HepG2 (cell line): ENCODE measurements around the gene ATP13A2. TPM values are rescaled to one million over a fixed set of nuclear protein-coding genes. Genes with fewer than 3 reads are reported as not detected.

Experiments
- ATAC-seq: fragments of 200-7000 bp; cut with Tn5 transposase; 3 replicates; pipeline ENCODE4 v1.9.1; 2020; ENCODE audit warnings: mild to moderate bottlenecking, moderate library complexity
- BruUV-seq: library from RNA; stranded (reverse); fragments of 400-500 nt; replicated peaks from 2 replicates; lab custom pipeline; 2021; lab: Mats Ljungman, UMichigan
- CTCF ChIA-PET: fragments of 300-600 bp; formaldehyde crosslinking; extraction: SDS; loops from one replicate; lab custom pipeline; 2021; ENCODE audit warnings: low total read pairs, inconsistent platforms, low intra/inter-chr PET ratio; lab: Yijun Ruan, JAX
- POLR2A ChIA-PET: fragments of 350-600 bp; sonication (Branson Sonifier 250); formaldehyde crosslinking; loops from one replicate; lab custom pipeline; 2020; ENCODE audit warnings: antibody characterized with exemption, inconsistent platforms; lab: Yijun Ruan, JAX
- DNase-seq: peaks from one replicate; pipeline ENCODE4 v3.0.0-alpha.2; 2015; ENCODE audit warnings: low spot score
- FAIRE-seq: peaks from 3 replicates; lab custom pipeline; 2011; peaks lifted over from hg19 to GRCh38; lab: Jason Lieb, UNC
- H2AFZ ChIP-seq: one replicate; pipeline ENCODE4 v1.6.1; 2011; ENCODE audit warnings: low read length, inconsistent platforms
- H3K27ac ChIP-seq: fragments of 300-600 bp; 3 replicates; pipeline ENCODE4 v1.8.0; 2011; ENCODE audit warnings: mixed run types, mild to moderate bottlenecking, mixed read lengths, low read length, inconsistent platforms; ENCODE audit not compliant: insufficient read depth; ENCODE audit errors: extremely low read length
- H3K27me3 ChIP-seq, 2 experiments: fragments of 200-600 bp in 1 of 2; 2 replicates in 1 of 2; 3 replicates in 1 of 2; pipeline versions ENCODE4 v1.6.0 to v1.8.0; 2011; ENCODE audit warnings: low read length in 2 of 2, mild to moderate bottlenecking in 2 of 2, moderate library complexity in 2 of 2, inconsistent platforms in 1 of 2; ENCODE audit not compliant: insufficient read depth in 2 of 2, control insufficient read depth in 1 of 2
- H3K36me3 ChIP-seq, 2 experiments: fragments of 200-600 bp in 1 of 2; replicated peaks in 1 of 2; 2 replicates in 1 of 2; 3 replicates in 1 of 2; pipeline versions ENCODE4 v1.5.1 to v1.8.0; 2011; ENCODE audit warnings: low read length in 2 of 2, inconsistent platforms in 1 of 2; ENCODE audit not compliant: insufficient read depth in 2 of 2, control insufficient read depth in 1 of 2
- H3K4me1 ChIP-seq: 2 replicates; pipeline ENCODE4 v1.5.1; 2012; ENCODE audit warnings: low read length, inconsistent platforms; ENCODE audit not compliant: insufficient read depth
- H3K4me2 ChIP-seq: 2 replicates; pipeline ENCODE4 v1.6.0; 2011; ENCODE audit warnings: low read depth, low read length, inconsistent platforms
- H3K4me3 ChIP-seq, 3 experiments: fragments of 200-600 bp in 1 of 3; sonication (generic), shearing (Covaris generic) in 1 of 3; replicated peaks in 1 of 3; 2 replicates each; pipeline ENCODE4 v1.5.1; 2011 to 2016; ENCODE audit warnings: low read length in 3 of 3, inconsistent platforms in 2 of 3, low read depth in 2 of 3, mild to moderate bottlenecking in 2 of 3, control low read depth in 1 of 3, mixed read lengths in 1 of 3; ENCODE audit not compliant: insufficient read depth in 1 of 3
- H3K79me2 ChIP-seq: one replicate; pipeline ENCODE4 v1.6.1; 2011; ENCODE audit warnings: low read length, inconsistent platforms; ENCODE audit not compliant: insufficient read depth
- H3K9ac ChIP-seq: 2 replicates; pipeline ENCODE4 v1.6.0; 2011; ENCODE audit warnings: mild to moderate bottlenecking, low read depth, low read length, inconsistent platforms; ENCODE audit not compliant: insufficient read depth
- H3K9me3 ChIP-seq: 2 replicates; pipeline ENCODE4 v1.5.1; 2012; ENCODE audit warnings: mild to moderate bottlenecking, low read length
- H4K20me1 ChIP-seq: 2 replicates; pipeline ENCODE4 v1.6.0; 2011; ENCODE audit warnings: inconsistent platforms, mild to moderate bottlenecking, low read length, moderate library complexity; ENCODE audit not compliant: insufficient read depth
- CREB3 ChIP-seq: sonication (generic); formaldehyde crosslinking; IDR thresholded peaks from 2 replicates; pipeline ENCODE4 v1.5.0; 2020; ENCODE audit warnings: missing genetic modification reagents
- EP300 ChIP-seq, 3 experiments: sonication (generic) in 1 of 3; formaldehyde crosslinking in 1 of 3; IDR thresholded peaks; 2 replicates each; pipeline versions ENCODE4 v1.5.1 to v1.6.1; 2011 to 2020; ENCODE audit warnings: low read depth in 2 of 3, low read length in 2 of 3, borderline replicate concordance in 1 of 3, improper control_type of control experiment in 1 of 3, mild to moderate bottlenecking in 1 of 3, missing genetic modification reagents in 1 of 3, moderate library complexity in 1 of 3
- TMF1 ChIP-seq: sonication (generic); formaldehyde crosslinking; IDR thresholded peaks from 2 replicates; pipeline ENCODE4 v1.8.1; 2022; ENCODE audit warnings: low read depth, missing genetic modification reagents
- ZNF138 ChIP-seq: sonication (generic); formaldehyde crosslinking; IDR thresholded peaks from 2 replicates; pipeline ENCODE4 v1.5.0; 2020; ENCODE audit warnings: mild to moderate bottlenecking, low read depth, missing genetic modification reagents
- WGBS: methylation state at CpG from one replicate; pipeline ENCODE4 v1.1.6; 2017; ENCODE audit warnings: low lambda C conversion rate; 5-methylcytosine and 5-hydroxymethylcytosine counted together
- in situ Hi-C: cut with HindIII; loops from 2 replicates; pipeline ENCODE4 v1.10.0; 2017; ENCODE audit warnings: low pct_unique_long_range_greater_than_20kb; ENCODE audit not compliant: extremely low pct_ligation_motif_present
- intact Hi-C: fragments of 100-400 bp; cut with micrococcal nuclease; formaldehyde crosslinking; loops from one replicate; pipeline ENCODE4 v1.10.0; 2022; ENCODE audit not compliant: unreplicated experiment
- polyA plus RNA-seq, 8 experiments: library from polyadenylated mRNA; depleted of rRNA in 3 of 8; stranded (reverse) in 7 of 8; unstranded in 1 of 8; fragments of >200 nt; fragmentation: Illumina TruSeq in 4 of 8; extraction: Trizol in 4 of 8; gene quantifications; 2 replicates each; pipeline versions ENCODE4 v1.2.1 to v1.2.3, GENCODE V29; 2011 to 2016; ENCODE audit warnings: low read depth in 4 of 8, missing spikeins in 1 of 8, mixed read lengths in 1 of 8; ENCODE audit not compliant: insufficient read depth in 1 of 8
- total RNA-seq, 5 experiments: library from RNA; depleted of rRNA; stranded (reverse); fragments of >200 nt; fragmentation: Illumina TruSeq; extraction: Trizol; gene quantifications; 2 replicates each; pipeline ENCODE4 v1.2.3, GENCODE V29; 2016; ENCODE audit warnings: low read depth in 1 of 5
- TF ChIP-seq, protein P1 (sequence below): sonication (generic); formaldehyde crosslinking; IDR thresholded peaks from 2 replicates; pipeline ENCODE4 v1.4.0; 2020; ENCODE audit warnings: missing genetic modification reagents
- TF ChIP-seq, protein P2 (sequence below): sonication (generic); formaldehyde crosslinking; IDR thresholded peaks from 2 replicates; pipeline ENCODE4 v1.9.0; 2021; ENCODE audit warnings: mild to moderate bottlenecking, missing genetic modification reagents

Gene ATP13A2
- total and polyA plus RNA-seq, 2 of the 13 experiments (the other 11 are each of a cell fraction or from before 2014, with no cell fraction given), result 13.2 to 16.2 TPM

DNA sequence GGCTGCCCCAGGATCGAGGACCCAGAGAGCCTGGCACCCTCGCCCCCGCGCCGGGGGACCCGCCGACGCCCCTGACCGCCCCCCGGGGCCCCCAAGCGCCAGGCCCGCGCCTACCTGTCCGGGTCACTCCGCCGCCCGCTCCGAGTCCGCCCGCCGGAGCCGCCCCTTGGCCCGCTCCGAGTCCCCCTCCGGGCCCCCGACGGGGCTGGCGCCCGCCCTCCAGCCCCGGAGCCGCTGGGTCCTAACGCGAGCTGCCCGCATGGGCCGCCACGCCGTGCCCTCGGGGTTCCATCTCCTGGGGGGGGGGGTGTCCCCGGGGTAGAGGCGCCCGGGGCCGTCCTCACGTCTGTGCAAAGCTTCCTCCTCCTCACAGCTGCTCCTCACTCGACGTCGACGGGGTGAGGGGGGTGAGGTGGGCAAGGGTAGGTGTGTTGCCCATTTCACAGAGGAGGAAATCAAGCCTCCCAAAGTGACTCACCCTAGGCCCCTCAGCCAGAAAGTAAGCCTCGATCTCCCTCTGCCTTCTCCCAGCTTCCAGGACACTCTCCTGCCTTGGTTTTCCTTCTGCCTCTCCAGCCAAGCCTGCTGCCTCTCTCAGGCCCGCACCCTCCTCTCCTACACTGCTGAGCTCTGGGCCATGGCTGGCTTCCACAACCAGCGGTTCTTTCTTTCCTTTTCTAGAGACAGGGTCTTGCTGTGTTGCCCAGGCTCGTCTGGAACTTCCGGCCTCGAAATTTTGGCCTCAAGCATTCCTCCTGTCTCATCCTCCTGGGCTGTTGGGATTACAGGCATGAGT lies 31.1 kb downstream of the ATP13A2 start, which contains the start of gene MFAP2 (continued):
- TF ChIP-seq, protein P1, sequence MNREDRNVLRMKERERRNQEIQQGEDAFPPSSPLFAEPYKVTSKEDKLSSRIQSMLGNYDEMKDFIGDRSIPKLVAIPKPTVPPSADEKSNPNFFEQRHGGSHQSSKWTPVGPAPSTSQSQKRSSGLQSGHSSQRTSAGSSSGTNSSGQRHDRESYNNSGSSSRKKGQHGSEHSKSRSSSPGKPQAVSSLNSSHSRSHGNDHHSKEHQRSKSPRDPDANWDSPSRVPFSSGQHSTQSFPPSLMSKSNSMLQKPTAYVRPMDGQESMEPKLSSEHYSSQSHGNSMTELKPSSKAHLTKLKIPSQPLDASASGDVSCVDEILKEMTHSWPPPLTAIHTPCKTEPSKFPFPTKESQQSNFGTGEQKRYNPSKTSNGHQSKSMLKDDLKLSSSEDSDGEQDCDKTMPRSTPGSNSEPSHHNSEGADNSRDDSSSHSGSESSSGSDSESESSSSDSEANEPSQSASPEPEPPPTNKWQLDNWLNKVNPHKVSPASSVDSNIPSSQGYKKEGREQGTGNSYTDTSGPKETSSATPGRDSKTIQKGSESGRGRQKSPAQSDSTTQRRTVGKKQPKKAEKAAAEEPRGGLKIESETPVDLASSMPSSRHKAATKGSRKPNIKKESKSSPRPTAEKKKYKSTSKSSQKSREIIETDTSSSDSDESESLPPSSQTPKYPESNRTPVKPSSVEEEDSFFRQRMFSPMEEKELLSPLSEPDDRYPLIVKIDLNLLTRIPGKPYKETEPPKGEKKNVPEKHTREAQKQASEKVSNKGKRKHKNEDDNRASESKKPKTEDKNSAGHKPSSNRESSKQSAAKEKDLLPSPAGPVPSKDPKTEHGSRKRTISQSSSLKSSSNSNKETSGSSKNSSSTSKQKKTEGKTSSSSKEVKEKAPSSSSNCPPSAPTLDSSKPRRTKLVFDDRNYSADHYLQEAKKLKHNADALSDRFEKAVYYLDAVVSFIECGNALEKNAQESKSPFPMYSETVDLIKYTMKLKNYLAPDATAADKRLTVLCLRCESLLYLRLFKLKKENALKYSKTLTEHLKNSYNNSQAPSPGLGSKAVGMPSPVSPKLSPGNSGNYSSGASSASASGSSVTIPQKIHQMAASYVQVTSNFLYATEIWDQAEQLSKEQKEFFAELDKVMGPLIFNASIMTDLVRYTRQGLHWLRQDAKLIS (CRISPR knock-in tag), result no peak
- TF ChIP-seq EP300 (IDR thresholded peaks at IDR 0.05; ENCODE audit: low read depth in 2 of 2, low read length in 2 of 2), result no peak
- no peak for TF ChIP-seq EP300 (CRISPR knock-in tag; IDR thresholded peaks at IDR 0.05; ENCODE audit: borderline replicate concordance)
- TF ChIP-seq, all 625 proteins: peak for 3

- H4K20me1 ChIP-seq, result no peaks in the 10 kb centered on the region
- no peak overlapping the region for H2AFZ ChIP-seq
- no peak overlapping the region for H3K9ac ChIP-seq
- peaks cover 4 to 30% of the 10 kb centered on the region in 2 experiments; a peak in 3 of 5 replicates for H3K27me3 ChIP-seq
- no peaks in the 10 kb centered on the region for H3K79me2 ChIP-seq
- BruUV-seq, result no TSS peak
- DNase-seq (no peak), ATAC-seq (no peak), FAIRE-seq (no peak)
- no peak overlapping the region for H3K27ac ChIP-seq
- no peaks in the 10 kb centered on the region for H3K36me3 ChIP-seq
- peaks cover 41% of the 10 kb centered on the region for H3K4me1 ChIP-seq
- intact Hi-C loops, result no loop called here
- CTCF ChIA-PET, result no interaction called here
- POLR2A ChIA-PET, result no interaction called here
- H3K4me3 ChIP-seq, result peak overlapping the region in 2 of 3 experiments; percentile 34 to 54; a peak in 3 of 6 replicates
- WGBS, result 32% methylated on average over 30 of the region's 44 CpGs
- in situ Hi-C loops, result no loop called here
- peak overlapping the region; percentile 36; the same call in 1 of the 2 replicates for H3K4me2 ChIP-seq
- H3K9me3 ChIP-seq, result no peaks in the 10 kb centered on the region
- TF ChIP-seq CREB3 (CRISPR knock-in tag) (no peak), ZNF138 (CRISPR knock-in tag) (no peak), TMF1 (CRISPR knock-in tag) (no peak)
- TF ChIP-seq, protein P2, sequence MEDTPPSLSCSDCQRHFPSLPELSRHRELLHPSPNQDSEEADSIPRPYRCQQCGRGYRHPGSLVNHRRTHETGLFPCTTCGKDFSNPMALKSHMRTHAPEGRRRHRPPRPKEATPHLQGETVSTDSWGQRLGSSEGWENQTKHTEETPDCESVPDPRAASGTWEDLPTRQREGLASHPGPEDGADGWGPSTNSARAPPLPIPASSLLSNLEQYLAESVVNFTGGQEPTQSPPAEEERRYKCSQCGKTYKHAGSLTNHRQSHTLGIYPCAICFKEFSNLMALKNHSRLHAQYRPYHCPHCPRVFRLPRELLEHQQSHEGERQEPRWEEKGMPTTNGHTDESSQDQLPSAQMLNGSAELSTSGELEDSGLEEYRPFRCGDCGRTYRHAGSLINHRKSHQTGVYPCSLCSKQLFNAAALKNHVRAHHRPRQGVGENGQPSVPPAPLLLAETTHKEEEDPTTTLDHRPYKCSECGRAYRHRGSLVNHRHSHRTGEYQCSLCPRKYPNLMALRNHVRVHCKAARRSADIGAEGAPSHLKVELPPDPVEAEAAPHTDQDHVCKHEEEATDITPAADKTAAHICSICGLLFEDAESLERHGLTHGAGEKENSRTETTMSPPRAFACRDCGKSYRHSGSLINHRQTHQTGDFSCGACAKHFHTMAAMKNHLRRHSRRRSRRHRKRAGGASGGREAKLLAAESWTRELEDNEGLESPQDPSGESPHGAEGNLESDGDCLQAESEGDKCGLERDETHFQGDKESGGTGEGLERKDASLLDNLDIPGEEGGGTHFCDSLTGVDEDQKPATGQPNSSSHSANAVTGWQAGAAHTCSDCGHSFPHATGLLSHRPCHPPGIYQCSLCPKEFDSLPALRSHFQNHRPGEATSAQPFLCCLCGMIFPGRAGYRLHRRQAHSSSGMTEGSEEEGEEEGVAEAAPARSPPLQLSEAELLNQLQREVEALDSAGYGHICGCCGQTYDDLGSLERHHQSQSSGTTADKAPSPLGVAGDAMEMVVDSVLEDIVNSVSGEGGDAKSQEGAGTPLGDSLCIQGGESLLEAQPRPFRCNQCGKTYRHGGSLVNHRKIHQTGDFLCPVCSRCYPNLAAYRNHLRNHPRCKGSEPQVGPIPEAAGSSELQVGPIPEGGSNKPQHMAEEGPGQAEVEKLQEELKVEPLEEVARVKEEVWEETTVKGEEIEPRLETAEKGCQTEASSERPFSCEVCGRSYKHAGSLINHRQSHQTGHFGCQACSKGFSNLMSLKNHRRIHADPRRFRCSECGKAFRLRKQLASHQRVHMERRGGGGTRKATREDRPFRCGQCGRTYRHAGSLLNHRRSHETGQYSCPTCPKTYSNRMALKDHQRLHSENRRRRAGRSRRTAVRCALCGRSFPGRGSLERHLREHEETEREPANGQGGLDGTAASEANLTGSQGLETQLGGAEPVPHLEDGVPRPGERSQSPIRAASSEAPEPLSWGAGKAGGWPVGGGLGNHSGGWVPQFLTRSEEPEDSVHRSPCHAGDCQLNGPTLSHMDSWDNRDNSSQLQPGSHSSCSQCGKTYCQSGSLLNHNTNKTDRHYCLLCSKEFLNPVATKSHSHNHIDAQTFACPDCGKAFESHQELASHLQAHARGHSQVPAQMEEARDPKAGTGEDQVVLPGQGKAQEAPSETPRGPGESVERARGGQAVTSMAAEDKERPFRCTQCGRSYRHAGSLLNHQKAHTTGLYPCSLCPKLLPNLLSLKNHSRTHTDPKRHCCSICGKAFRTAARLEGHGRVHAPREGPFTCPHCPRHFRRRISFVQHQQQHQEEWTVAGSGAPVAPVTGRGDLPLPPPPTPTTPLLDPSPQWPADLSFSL (CRISPR knock-in tag), result no peak
Measured at GRCh38 chr1:16979475-16980327, 32.0 kb downstream of the ATP13A2 start.
